ENCODE data around the gene ACBD6.
"Not testable (repeated sequence)": the region's sequence is repeated elsewhere in the genome, so short reads cannot be mapped to it uniquely, and the experiment has no call there.

Gene ACBD6, protein sequence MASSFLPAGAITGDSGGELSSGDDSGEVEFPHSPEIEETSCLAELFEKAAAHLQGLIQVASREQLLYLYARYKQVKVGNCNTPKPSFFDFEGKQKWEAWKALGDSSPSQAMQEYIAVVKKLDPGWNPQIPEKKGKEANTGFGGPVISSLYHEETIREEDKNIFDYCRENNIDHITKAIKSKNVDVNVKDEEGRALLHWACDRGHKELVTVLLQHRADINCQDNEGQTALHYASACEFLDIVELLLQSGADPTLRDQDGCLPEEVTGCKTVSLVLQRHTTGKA

DNA sequence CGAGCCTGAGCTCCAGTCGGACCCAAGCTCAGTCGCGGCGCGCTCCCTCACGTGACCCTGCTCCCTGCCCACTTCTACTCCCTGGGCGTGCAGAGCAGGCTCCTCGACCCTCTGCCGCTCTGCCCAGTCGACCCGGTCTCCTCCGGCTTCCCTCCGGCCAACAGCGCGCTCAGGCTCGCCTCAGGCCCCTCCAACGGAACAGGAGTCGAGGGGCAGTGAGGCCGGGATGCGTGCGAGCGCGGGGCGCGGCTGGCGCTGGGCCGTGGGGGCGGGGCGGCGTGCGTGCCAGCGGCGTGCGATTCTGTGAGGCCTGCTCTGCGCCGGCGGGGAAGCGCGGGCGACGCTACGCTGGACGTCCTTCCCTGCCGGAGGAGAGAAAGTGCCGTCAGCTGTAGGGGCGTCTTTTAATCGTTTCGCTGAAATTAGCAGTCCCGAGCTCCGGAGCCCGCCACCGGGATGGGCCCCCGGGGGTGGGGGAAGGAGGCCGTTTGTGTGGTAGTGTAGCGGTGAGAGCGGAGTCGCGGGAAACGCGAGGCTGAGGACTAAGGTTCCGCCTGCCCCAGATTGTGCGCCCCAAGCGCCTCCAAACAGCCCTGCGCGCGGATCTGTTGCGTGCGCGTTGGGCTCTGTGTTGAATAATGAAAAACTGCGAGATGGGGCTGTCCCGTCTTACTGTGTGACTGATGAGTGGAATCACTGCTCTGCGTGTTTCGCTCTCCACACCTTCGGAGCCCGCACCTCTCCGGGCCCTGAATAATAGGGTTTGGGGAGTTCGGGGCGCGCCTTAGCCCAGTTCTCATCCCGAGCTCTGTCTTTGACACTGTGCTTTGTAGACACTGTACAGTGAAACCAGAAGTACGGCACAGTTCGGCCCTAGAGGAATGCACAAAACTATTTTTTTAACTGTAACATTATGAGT is at the start of gene ACBD6:
ACBD6 (minus strand) TSS at position 217 of the 919 bp plus-strand sequence. CDS start 311 bp downstream, outside the sequence.
- DNase-seq (ENCODE audit: low read depth), result peak; percentile 81

DNA sequence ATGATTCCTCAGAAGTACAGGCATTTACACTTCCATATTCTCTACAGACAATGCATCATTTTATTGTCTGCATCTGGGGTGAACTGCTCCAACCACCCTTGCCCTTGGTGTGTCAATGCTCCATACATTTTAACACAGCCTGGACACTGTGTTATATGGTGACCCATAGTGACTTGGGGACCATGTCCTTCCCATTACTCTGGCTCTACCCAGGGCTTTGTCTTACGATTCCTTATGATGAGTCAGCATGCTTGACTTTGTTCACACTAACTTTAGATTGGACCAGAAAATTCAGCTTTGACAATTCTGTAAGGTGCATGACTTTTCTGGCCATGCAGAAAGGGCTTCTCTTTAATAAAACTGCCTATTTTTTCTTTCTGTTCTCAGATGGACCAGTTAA is 49.6 kb upstream of the ACBD6 start:
- no peak for DNase-seq (ENCODE audit: low read depth)

DNA sequence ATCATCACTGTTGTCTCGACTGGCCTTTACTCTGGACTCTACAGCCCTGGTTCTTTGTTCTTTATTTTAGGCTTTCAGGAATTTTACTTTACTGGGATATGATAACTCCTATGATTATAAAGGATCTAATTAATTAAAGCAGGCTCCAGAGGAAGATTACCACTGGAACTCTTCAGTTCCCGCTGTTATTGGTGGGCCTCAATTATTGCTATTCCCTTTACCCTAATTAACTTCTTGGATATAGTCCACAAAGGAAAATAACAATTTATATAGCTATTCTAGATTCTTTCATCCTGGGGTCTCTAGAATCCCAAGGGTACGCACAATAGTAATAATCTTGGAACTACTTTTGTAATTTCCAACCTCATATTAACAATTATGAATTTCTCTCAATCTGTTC is 47.9 kb upstream of the ACBD6 start:
- no peak for DNase-seq (ENCODE audit: low read depth)

DNA sequence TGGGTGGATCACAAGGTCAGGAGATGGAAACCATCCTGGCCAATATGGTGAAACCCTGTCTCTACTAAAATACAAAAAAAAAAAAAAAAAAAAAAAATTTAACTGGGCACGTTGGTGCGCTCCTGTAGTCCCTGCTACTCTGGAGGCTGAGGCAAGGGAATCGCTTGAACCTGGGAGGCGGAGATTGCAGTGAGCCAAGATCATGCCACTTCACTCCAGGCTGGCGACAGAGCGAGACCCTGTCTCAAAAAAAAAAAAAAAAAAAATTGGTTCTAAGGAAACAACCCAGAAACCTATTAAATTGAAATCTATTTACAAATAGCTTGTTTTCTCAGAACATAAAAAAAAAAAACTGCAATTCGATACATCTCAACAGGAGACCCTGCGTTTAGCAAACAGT is 47.4 kb upstream of the ACBD6 start:
- DNase-seq (ENCODE audit: low read depth), result not testable (repeated sequence)

DNA sequence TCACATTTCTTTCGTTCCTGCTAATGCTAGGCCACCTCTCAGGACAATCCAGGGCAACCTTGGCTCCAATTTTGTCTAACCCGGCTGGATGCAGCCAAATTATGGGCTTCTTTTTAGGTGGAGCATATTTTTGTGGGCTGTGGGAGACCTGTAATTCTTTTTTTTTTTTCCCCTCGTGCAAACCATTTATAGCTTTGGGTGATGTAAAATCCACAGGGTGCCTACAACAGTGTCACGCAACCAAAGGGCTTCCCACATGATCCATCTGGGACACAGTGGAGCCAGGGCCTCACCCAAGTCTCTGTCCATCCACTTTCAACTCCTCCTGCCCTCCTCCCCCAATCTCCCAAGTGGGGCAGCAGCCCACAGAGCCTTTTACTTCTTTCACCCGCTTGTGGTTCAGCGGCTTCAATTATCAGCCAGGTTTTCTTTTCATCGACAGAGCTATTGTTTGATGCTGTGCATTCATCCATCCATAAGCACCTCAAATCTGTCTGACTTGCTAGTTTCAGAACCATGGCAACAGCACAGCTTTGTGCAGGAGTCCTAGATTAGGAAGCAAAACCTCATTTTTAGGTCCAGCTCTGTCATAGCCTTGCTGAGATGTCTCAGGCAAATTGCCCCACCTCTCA is 46.4 kb upstream of the ACBD6 start:
- no peak for DNase-seq (ENCODE audit: low read depth)

DNA sequence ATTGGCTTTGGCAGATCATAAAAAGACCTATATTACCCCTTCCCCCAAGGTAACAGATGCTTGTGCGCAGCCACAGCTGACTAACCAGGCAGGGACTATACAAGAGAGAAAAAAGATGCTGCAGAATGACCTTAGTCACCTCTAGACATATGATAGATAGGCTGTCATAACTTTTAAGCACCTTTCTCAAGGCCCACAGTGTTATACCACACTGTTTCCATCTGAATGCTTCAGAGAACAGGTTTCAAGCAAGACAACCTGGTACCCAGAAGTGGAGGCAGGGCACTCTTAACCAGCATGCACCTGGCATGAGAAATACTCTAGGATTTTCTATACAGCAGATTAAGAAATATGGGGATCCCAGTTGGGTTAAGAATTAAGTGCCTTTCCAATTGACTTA is 43.6 kb upstream of the ACBD6 start:
- no peak for DNase-seq (ENCODE audit: low read depth)

DNA sequence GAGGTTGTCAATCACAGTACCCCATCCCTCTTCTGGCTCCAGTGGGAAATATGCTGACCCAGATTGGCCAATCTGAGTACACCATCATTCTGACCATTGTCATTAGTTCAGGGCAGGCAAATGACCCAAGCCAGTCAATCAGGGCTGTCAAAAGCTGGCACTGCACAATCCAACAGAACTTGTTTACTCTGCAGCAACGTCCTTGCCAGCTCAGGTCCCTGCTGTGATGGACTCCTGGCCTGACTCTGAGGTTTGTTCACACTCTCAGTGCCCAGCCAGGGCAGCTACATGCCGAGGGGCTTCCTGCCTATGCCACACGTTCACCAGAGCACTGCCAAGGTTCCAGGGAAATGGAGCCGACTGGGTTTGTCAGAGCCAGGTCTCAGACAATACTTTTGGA is 41.7 kb upstream of the ACBD6 start:
- no peak for DNase-seq (ENCODE audit: low read depth)

DNA sequence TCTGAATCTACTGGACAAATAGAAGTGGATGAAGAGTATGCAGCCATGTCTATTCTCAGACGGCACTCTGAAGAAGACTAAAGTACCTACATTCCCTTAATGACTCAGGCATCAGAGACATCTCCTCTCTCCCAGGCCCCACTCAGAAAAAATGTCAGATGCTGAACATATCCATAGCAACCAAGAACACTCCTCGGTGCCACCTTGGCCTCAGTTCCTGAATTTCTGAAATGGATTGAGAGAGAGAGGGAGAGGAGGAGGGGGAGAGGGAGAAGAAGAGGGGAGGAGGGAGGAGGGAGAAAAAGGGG is 40.4 kb upstream of the ACBD6 start:
- DNase-seq (ENCODE audit: low read depth), result no peak

DNA sequence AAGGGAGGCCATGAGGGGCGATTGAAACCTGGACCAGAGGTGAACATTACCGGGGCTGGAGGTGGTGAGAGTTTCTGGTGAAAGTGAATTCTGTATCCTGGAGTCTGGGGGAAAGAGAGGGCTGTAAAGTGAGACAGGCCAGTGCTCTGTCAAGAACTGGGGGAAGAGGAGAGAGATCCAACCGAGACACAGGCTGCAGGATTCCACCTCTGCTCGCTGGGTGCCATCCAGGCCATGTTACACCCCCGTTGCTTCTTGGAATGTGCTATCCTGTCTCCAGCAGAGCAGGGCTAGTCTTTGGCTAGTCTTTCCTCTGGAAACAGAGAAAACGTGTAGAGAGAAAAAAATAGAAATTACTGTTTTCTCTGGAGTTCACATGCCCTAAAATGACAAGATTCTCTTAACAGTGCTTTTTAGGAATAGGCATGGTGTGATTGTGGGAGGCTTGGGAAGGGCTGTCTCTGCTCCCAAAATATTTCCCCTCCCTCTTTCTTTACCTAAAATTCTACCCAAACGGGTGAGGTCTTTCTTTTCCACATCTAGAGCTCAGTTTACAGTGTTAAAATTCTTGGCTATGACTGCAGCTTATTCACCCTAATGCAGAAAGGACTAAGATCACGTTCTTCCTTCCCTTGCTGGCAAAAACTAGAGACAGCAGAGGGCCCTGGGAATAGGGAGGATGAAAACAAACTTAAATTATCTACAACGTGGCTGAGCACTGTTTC is 39.9 kb upstream of the ACBD6 start:
- DNase-seq (ENCODE audit: low read depth), result no peak

DNA sequence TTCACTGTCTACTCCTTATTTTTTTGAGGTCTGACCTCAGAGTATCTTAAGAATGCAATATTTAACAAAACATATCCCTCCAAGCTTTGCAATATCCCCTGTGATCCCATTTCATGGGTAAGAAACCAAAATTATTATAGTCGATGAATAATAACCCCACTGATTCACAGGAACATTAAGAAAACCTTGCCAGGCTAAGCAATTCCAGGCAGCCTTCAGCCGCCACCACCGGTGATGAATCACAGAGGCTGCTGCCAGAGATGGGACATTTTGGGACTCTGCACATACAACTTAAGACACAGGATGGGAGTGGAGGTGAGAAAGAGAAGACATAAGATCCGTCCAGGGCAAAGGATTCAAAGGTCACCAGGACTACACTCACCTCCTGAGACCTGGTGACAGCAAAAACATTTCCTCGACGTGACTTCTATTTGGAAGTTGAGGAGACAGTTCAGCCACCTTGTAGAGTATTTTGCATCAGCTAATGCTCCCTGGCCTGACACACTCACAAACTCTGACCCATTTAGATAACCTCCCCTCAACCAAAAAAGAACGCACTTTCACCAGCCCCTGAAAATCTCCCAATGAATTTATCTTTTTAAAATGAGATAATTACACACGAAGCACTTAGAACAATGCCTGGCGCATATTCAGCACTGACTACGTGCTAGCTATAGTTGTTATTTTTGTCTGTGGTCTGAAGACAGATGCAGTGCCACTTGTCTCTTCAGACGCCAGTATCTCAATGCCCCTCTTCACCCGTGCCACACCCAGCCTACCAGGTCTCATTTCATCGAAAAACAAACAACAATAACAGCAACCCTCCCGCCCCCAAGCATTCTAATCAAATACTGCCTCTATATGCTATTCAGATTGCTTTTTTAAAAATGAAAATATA is 38.6 kb upstream of the ACBD6 start:
- DNase-seq (ENCODE audit: low read depth), result no peak

DNA sequence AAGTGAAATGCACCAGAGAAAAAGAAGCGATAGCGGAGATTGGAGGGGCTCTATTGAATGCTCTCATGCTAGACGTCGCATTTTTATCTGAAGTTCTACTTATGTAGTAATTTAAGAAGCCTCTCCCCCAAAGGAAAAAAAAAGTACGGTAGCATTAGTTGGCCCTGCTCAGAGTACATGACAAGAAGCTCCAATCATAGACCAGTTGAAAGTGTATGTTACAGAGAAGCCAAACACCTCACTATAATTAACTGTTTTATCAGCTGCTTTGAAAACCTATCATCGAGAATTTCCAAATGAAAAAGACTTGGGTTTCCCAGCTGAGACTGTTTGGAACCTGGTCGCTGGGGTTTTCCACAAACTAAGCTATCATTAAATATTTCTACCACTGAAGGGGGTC is 36.8 kb upstream of the ACBD6 start:
- no peak for DNase-seq (ENCODE audit: low read depth)

DNA sequence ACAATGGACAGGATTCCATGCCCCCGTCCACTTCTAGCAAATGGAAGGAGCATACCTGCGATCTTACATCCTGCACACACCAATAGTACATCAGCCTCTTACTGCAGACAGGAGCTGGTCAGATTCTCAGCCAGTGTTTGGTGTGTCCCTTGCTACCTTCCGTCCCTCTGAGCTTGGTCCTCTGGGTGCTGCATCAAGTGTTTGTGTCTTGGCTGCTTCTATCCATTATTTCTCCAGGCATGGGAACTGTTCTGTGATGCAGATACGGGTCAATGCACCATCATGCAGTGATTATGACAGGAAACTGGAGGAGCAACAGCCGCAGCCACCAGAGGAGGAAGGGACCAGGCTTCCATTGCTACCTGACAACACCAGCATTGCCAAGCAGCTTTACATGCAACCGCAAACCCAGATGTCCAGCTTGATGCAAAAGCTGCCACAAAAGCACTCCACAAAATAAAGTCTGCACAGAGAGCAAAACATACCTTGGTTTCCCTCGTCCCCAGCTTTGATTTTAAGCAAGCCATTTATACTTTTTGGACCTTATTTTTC is 34.5 kb upstream of the ACBD6 start:
- no peak for DNase-seq (ENCODE audit: low read depth)

DNA sequence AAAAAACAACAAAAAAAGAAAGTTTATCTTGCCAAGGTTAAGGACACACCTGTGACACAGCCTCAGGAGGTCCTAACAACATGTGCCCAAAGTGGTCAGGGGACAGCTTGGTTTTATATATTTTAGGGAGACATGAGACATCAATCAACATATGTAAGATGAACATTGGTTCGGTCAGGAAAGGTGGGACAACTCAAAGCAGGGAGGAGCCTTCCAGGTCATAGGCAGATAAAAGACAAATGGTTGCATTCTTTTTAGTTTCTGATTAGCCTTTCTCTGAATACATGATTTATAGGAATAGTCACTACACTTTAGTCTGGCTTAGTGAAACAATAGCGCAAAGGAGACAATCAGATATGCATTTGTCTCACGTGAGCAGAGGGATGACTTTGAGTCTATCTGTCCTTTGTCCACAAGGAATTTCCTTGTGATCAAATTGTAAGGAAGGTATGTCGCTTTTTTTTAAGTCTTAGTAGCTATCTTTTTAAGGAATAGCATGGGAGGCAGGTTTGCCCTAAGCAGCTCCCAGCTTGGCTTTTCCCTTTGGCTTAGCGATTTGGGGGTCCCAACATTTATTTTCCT is 33.1 kb upstream of the ACBD6 start:
- no peak for DNase-seq (ENCODE audit: low read depth)

DNA sequence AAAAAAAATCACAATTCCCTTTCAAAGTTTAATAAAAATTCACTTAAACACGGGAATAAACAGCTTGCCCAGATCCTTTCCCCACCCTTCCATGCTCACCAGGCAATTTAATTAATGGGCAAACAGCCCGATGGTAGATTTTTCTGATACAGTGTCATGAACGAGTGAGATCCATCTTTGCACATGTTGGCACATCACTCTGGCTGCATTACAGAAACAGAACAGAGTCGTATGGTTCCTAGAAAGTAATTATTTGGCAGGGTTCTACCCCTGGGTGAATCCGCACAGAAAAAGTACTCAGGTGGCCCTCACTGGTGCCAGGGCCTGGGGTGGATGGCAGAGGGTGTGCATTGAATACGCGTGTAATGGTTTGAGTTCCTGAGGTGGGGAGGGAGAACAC is 31.8 kb upstream of the ACBD6 start:
- DNase-seq (ENCODE audit: low read depth), result no peak

DNA sequence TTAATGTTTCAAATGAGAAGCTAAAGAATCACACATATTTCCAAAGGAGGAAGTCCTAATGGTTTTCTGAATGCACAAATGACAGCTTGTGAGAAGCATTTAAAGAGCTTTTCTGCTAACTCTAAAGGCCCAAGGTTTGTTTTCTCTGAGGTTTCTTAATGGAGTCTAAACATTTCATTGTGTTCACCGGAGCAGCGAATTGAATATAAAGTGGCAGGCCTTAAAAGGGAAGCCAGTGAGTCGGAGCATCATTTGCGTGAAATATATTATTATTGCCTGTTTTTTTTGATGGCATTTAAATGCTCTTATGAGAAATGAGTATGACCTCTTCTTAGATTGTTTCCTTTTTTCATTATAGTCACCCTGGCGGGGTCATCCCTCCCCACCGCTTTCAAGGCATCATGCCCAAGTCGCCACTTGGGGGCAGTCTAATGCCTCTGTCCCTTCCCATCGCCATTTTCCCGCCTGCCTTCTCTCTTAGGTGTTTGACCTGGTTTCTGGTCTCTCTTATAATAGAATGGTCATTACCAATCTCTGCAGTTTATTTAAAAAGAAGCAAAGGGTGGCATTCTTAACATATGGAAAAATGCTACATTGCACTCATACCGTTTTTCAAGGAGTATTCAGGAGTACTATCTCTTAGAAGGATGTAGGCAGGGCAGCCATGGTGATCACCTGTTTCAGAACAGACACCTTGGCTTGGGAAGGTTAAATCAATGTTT is 31.1 kb upstream of the ACBD6 start:
- no peak for DNase-seq (ENCODE audit: low read depth)

DNA sequence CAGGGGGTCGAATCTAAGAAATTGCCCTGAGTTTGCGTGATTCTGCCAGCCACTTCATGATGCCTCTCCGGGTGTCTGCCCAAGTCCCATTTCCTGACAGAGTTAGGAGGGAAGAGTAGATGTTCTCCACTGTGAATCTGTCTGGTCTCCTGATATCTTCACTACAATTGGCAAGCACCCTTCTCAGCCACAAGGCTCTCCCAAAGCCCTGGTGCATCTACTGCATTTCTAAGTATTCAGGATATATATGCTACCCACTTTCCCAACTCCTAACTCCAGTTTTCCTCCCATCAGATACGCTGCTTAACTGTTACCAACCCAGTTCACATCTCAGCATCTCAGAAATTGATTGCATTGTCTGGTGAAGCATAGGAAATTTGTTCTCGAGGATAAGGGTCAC is 30.5 kb upstream of the ACBD6 start:
- no peak for DNase-seq (ENCODE audit: low read depth)

DNA sequence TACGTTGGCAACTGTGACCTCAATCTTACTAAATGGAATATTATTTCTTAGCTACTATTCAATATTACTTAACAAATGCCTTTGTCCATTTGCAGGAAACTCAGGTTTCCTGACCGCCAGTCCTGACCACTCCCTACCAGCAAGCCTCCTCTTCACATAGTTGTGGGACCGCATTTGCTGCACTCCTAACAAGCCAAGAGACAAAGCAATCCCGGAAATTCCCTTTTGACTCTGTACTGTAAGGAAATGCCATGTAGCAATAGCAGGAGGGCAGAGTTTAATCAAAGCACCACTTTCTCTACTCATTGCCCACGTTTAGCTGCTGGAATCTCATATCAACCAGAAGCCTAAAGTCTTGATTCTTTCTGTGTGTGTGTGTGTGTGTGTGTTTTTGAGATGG is 28.1 kb upstream of the ACBD6 start:
- no peak for DNase-seq (ENCODE audit: low read depth)

DNA sequence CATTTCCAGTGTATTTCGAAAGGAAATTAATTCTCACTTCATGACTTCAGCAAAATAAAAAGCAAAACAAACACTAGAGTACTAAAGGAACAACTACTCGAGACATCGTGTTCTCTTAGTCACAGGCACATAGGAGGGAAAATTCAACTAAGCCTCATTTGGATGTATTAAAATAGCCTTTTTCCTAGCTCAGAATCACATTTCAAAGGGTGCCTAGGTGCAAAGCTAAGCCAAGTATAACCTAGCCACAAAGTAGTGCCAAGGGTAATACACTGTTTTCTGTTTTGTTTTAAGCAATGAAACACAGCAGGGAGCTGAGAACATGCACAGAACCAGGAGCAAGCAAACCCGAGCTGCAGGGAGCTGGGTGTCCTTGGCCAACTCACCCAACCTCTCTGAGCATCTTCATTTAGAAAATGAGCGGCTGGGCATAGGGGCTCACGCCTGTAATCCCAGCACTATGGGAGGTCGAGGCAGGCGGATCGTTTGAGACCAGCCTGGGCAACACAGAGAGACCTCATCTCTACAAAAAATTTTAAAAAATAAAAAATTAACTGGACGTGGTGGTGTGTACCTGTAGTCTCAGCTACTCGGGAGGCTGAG is 26.6 kb upstream of the ACBD6 start:
- DNase-seq (ENCODE audit: low read depth), result no peak

DNA sequence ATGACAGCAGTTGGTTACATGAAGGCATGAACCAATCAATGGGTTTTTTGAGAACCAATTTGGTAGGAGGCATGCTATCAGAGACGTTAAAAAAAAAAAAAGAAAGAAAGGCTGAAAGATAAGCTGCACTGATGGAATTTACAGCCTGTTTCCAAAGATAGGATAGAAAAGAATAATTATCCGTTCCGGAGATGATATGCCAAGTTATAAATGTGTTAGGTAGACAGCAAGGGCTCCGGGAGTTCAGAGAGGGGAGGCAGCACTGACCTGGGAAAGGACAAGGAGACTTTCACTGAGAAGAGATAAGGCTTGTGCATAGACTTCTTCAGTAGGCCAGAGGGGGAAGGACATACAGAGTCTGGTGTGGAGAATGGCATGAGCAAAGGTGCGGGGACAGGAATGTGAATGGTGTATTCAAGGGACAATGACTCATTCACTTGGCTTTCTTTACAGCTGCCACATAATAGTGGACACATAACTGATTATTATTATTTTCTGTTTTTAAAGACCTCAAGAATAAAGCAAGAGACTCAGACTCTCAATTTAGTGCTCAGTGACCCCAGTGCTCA is 24.8 kb upstream of the ACBD6 start:
- DNase-seq (ENCODE audit: low read depth), result no peak

DNA sequence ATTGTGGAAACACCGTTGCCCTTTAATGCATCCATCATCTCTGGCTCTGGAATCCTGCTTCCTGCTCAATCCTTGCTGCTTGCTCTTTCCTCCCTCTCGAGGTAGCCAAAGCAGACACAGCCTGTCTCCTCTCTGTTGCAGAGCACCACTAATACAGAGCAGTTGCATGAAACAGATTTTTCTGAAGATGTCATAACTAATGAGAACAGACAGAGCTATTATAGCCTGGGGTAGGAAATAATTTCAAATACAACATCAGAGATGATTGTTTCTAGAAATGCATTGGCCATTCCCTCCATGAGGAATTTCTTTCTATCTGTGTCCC is 23.3 kb upstream of the ACBD6 start:
- DNase-seq (ENCODE audit: low read depth), result no peak
